Activated CD4-positive, alpha-beta T cell treated with anti-CD3 and anti-CD28 coated beads for 36 hours (primary cell): ENCODE measurements around the gene ANKRD36. TPM values are rescaled to one million over a fixed set of nuclear protein-coding genes. Genes with fewer than 3 reads are reported as not detected.
A peak's percentile ranks its signal among the peaks of the same experiment; 100 is the strongest.
"Not testable (repeated sequence)": the region's sequence is repeated elsewhere in the genome, so short reads cannot be mapped to it uniquely, and the experiment has no call there.

ENCODE experiments used
- ATAC-seq: fragments of 200-7000 bp; cut with Tn5 transposase; one replicate; pipeline ENCODE4 v1.10.0; 2021; ENCODE audit warnings: mild to moderate bottlenecking, moderate library complexity
- CTCF ChIA-PET: fragments of 350-600 bp; sonication (Branson Sonifier 250); formaldehyde crosslinking; loops from one replicate; lab custom pipeline; 2021; ENCODE audit warnings: antibody characterized with exemption; lab: Charles Lee
- POLR2A ChIA-PET: fragments of 350-600 bp; sonication (Branson Sonifier 250); formaldehyde crosslinking; loops from one replicate; lab custom pipeline; 2021; ENCODE audit warnings: antibody characterized with exemption, inconsistent platforms; lab: Charles Lee
- DNase-seq: peaks from one replicate; pipeline ENCODE4 v3.0.0-alpha.2; 2020
- H3K27ac Mint-ChIP-seq: one replicate; pipeline ENCODE4 v1.8.0; 2021; ENCODE audit warnings: mixed read lengths
- H3K27me3 Mint-ChIP-seq: one replicate; pipeline ENCODE4 v1.8.0; 2021; ENCODE audit warnings: mixed read lengths
- H3K36me3 Mint-ChIP-seq: one replicate; pipeline ENCODE4 v1.8.0; 2021; ENCODE audit warnings: low read depth, mixed read lengths
- H3K4me1 Mint-ChIP-seq: one replicate; pipeline ENCODE4 v1.8.0; 2021; ENCODE audit warnings: mixed read lengths
- H3K4me3 Mint-ChIP-seq: one replicate; pipeline ENCODE4 v1.8.0; 2021; ENCODE audit warnings: mild to moderate bottlenecking, moderate library complexity, mixed read lengths
- H3K9me3 Mint-ChIP-seq: one replicate; pipeline ENCODE4 v1.8.0; 2021; ENCODE audit warnings: low read depth, mixed read lengths
- intact Hi-C, 2 experiments: fragments of 100-400 bp; cut with DNase I in 1 of 2; cut with micrococcal nuclease in 1 of 2; formaldehyde crosslinking; loops; one replicate each; pipeline versions ENCODE4 v1.14.2 to v1.15.1; 2022 to 2024; cut with DNase I, micrococcal nuclease
- total RNA-seq, 2 experiments: library from RNA; stranded (reverse); gene quantifications; one replicate each; pipeline ENCODE4 v1.2.3, GENCODE V29; 2021

The ANKRD36 gene
- total RNA-seq, 2 experiments from 2014 or later: 24.5 to 31.8 TPM

GRCh38 chr2:97230848-97231585 lies 118.1 kb downstream of the ANKRD36 start:
- POLR2A ChIA-PET, H3K9me3 Mint-ChIP-seq, H3K4me3 Mint-ChIP-seq, H3K4me1 Mint-ChIP-seq, H3K27me3 Mint-ChIP-seq, CTCF ChIA-PET, intact Hi-C loops, ATAC-seq, H3K27ac Mint-ChIP-seq, DNase-seq: not testable (repeated sequence)
- H3K36me3 Mint-ChIP-seq: peaks cover 25% of the 10 kb centered on the region

- intact Hi-C loops, DNase-seq, ATAC-seq, H3K27ac Mint-ChIP-seq, H3K4me3 Mint-ChIP-seq, POLR2A ChIA-PET, H3K9me3 Mint-ChIP-seq, H3K4me1 Mint-ChIP-seq, H3K27me3 Mint-ChIP-seq, CTCF ChIA-PET: not testable (repeated sequence)
- peaks cover 13% of the 10 kb centered on the region for H3K36me3 Mint-ChIP-seq
These were observed 120.0 kb downstream of the ANKRD36 start for GRCh38 chr2:97232981-97233380.

- intact Hi-C loops, H3K4me3 Mint-ChIP-seq, H3K4me1 Mint-ChIP-seq, H3K9me3 Mint-ChIP-seq, DNase-seq, H3K27me3 Mint-ChIP-seq, POLR2A ChIA-PET, CTCF ChIA-PET, H3K27ac Mint-ChIP-seq: not testable (repeated sequence)
- peaks cover 12% of the 10 kb centered on the region for H3K36me3 Mint-ChIP-seq
- peak; percentile 91 for ATAC-seq
These were observed 120.8 kb downstream of the ANKRD36 start for GRCh38 chr2:97233660-97234295.

GRCh38 chr2:97261192-97261591 lies 148.2 kb downstream of the ANKRD36 start:
- POLR2A ChIA-PET, H3K4me1 Mint-ChIP-seq, H3K36me3 Mint-ChIP-seq: not testable (repeated sequence)

GRCh38 chr2:97266449-97266848 lies 153.5 kb downstream of the ANKRD36 start:
- H3K9me3 Mint-ChIP-seq, H3K36me3 Mint-ChIP-seq, DNase-seq, H3K27ac Mint-ChIP-seq, H3K27me3 Mint-ChIP-seq, intact Hi-C loops, CTCF ChIA-PET, ATAC-seq, H3K4me3 Mint-ChIP-seq, POLR2A ChIA-PET, H3K4me1 Mint-ChIP-seq: not testable (repeated sequence)

More at GRCh38 chr2:97261192-97261591, 148.2 kb downstream of the ANKRD36 start:
- H3K9me3 Mint-ChIP-seq, CTCF ChIA-PET, ATAC-seq, H3K27me3 Mint-ChIP-seq, H3K4me3 Mint-ChIP-seq, H3K27ac Mint-ChIP-seq, DNase-seq, intact Hi-C loops: not testable (repeated sequence)

- Mint-ChIP-seq H3K4me1 (no peaks in the 10 kb centered on the region), H3K27ac (no peak overlapping the region), H3K27me3 (no peaks in the 10 kb centered on the region), H3K4me3 (no peak overlapping the region), H3K9me3 (no peaks in the 10 kb centered on the region), H3K36me3 (peaks cover 6% of the 10 kb centered on the region)
- DNase-seq (peak; percentile 4), ATAC-seq (no peak)
- ChIA-PET CTCF (no interaction called here), POLR2A (no interaction called here)
- intact Hi-C loops: no loop called here
These were observed 154.6 kb downstream of the ANKRD36 start for GRCh38 chr2:97267411-97268074.

- peak; percentile 2 for DNase-seq
- POLR2A ChIA-PET, H3K4me1 Mint-ChIP-seq: not testable (repeated sequence)
These were observed 155.2 kb downstream of the ANKRD36 start for GRCh38 chr2:97268075-97268591.

GRCh38 chr2:97276232-97276798 lies 163.4 kb downstream of the ANKRD36 start:
- H3K9me3 Mint-ChIP-seq, POLR2A ChIA-PET, H3K4me3 Mint-ChIP-seq, DNase-seq, H3K27ac Mint-ChIP-seq, intact Hi-C loops, H3K36me3 Mint-ChIP-seq, H3K4me1 Mint-ChIP-seq, CTCF ChIA-PET, H3K27me3 Mint-ChIP-seq: not testable (repeated sequence)
- peak; percentile 42 for ATAC-seq

More at GRCh38 chr2:97268075-97268591, 155.2 kb downstream of the ANKRD36 start:
- CTCF ChIA-PET, H3K27ac Mint-ChIP-seq, H3K9me3 Mint-ChIP-seq, ATAC-seq, intact Hi-C loops, H3K36me3 Mint-ChIP-seq, H3K4me3 Mint-ChIP-seq, H3K27me3 Mint-ChIP-seq: not testable (repeated sequence)

GRCh38 chr2:97285187-97285586 lies 172.2 kb downstream of the ANKRD36 start:
- H3K4me3 Mint-ChIP-seq, POLR2A ChIA-PET, H3K36me3 Mint-ChIP-seq, CTCF ChIA-PET, ATAC-seq, intact Hi-C loops, H3K9me3 Mint-ChIP-seq, H3K4me1 Mint-ChIP-seq, H3K27ac Mint-ChIP-seq, H3K27me3 Mint-ChIP-seq, DNase-seq: not testable (repeated sequence)

- H3K4me3 Mint-ChIP-seq, H3K9me3 Mint-ChIP-seq, POLR2A ChIA-PET: not testable (repeated sequence)
These were observed 180.7 kb downstream of the ANKRD36 start for GRCh38 chr2:97293687-97294086.

More at GRCh38 chr2:97293687-97294086, 180.7 kb downstream of the ANKRD36 start:
- intact Hi-C loops, H3K27ac Mint-ChIP-seq, H3K4me1 Mint-ChIP-seq, DNase-seq, H3K36me3 Mint-ChIP-seq, H3K27me3 Mint-ChIP-seq, ATAC-seq, CTCF ChIA-PET: not testable (repeated sequence)
